Right lobe of liver (tissue), 6 donors: Measurements from ENCODE around the gene CHI3L2. TPM values are rescaled to one million over a fixed set of nuclear protein-coding genes. Genes with fewer than 3 reads are reported as not detected.

Experiments
- ATAC-seq, 4 donors: fragments of 200-7000 bp; cut with Tn5 transposase; one replicate each; pipeline ENCODE4 v1.9.1; 2020; ENCODE audit warnings: mild to moderate bottlenecking in 4 of 4, moderate library complexity in 4 of 4
- DNase-seq, 3 donors: peaks; one replicate each; pipeline ENCODE4 v3.0.0-alpha.2; 2020
- H3K27ac ChIP-seq, 3 donors: fragments of 200-600 bp; one replicate each; pipeline ENCODE4 v1.8.0; 2022
- H3K27me3 ChIP-seq, 2 donors: fragments of 200-600 bp; one replicate each; pipeline ENCODE4 v1.8.0; 2022
- H3K36me3 ChIP-seq, 4 donors: fragments of 200-600 bp; sonication (generic) in 1 of 4; one replicate each; pipeline versions ENCODE4 v1.5.1 to v1.8.0; 2017 to 2022; ENCODE audit warnings: control low read depth in 1 of 4
- H3K4me1 ChIP-seq, 4 donors: fragments of 200-600 bp; sonication (generic) in 1 of 4; one replicate each; pipeline versions ENCODE4 v1.5.1 to v1.8.0; 2017 to 2022; ENCODE audit warnings: control low read depth in 1 of 4
- H3K4me3 ChIP-seq, 3 donors: fragments of 200-600 bp; one replicate each; pipeline ENCODE4 v1.8.0; 2022
- H3K9me3 ChIP-seq, 4 donors: fragments of 200-600 bp; sonication (generic) in 1 of 4; one replicate each; pipeline versions ENCODE4 v1.5.1 to v1.8.0; 2017 to 2022; ENCODE audit warnings: control low read depth in 1 of 4
- CTCF ChIP-seq, 4 donors: fragments of 200-600 bp in 3 of 4; fragments of 450-650 bp in 1 of 4; IDR thresholded peaks; one replicate each; pipeline versions ENCODE4 v1.5.1 to v1.8.0; 2016 to 2022; ENCODE audit warnings: antibody characterized with exemption in 4 of 4, mild to moderate bottlenecking in 2 of 4
- POLR2A ChIP-seq: fragments of 450-650 bp; IDR thresholded peaks from one replicate; pipeline ENCODE4 v1.6.1; 2017; ENCODE audit warnings: antibody characterized with exemption, mild to moderate bottlenecking
- WGBS: methylation state at CpG from one replicate; pipeline ENCODE4 v1.1.6; 2018; ENCODE audit warnings: low coverage, low lambda C conversion rate; ENCODE audit not compliant: insufficient coverage; ENCODE audit errors: missing lambda C conversion rate; 5-methylcytosine and 5-hydroxymethylcytosine counted together
- intact Hi-C, 2 donors: fragments of 100-400 bp; cut with DNase I; formaldehyde crosslinking; loops; one replicate each; pipeline versions ENCODE4 v1.11.2 to v1.14.1; 2022
- total RNA-seq, 6 experiments: library from RNA; depleted of rRNA in 2 of 6; stranded (reverse); fragments of >200 nt in 2 of 6; fragmentation: NEBNext Ultra II Directional in 3 of 6; extraction: Animal tissue kit (Norgen Biotek cat#: 25700) in 3 of 6; gene quantifications; one replicate each; pipeline versions ENCODE4 v1.1.0 to v1.2.4, GENCODE V29; 2016 to 2023
- donor health status: DM: no; HTN: yes; CAD: no.
- donor health status: DM: no; HTN: no; CAD: no.
- donor health status: DM: no; HTN: no; CAD: no.
- donor health status: DM: no; HTN: yes; CAD: no.
- donor health status: DM: no; HTN: yes; CAD: no.

Gene CHI3L2
- total RNA-seq, 6 experiments from 2014 or later, result 0.15 to 0.58 (median 0.26) TPM; not detected in 1

- no peak for TF ChIP-seq CTCF (IDR thresholded peaks at IDR 0.05)
- TF ChIP-seq POLR2A, result no peak
- Histone ChIP-seq H3K9me3 (no peaks in the 10 kb centered on the region), H3K27me3 (no peaks in the 10 kb centered on the region), H3K4me1 (peaks cover 0 to 6% (median 3%) of the 10 kb centered on the region in 4 donors), H3K36me3 (no peaks in the 10 kb centered on the region), H3K27ac (no peak overlapping the region), H3K4me3 (no peak overlapping the region)
- no peak for ATAC-seq
- intact Hi-C loops, result no loop called here
- DNase-seq, result no peak
Measured at GRCh38 chr1:111225091-111225490, 2.4 kb upstream of the CHI3L2 start.

- no peak overlapping the region for H3K27ac ChIP-seq
- H3K4me3 ChIP-seq, result no peak overlapping the region
- 55% methylated on average over 6 of the region's 6 CpGs for WGBS
- TF ChIP-seq CTCF (IDR thresholded peaks at IDR 0.05) (no peak), POLR2A (no peak)
- H3K4me1 ChIP-seq, result peaks cover 0 to 6% (median 3%) of the 10 kb centered on the region in 4 donors
- H3K9me3 ChIP-seq, result no peaks in the 10 kb centered on the region
- intact Hi-C loops, result no loop called here
- no peaks in the 10 kb centered on the region for H3K27me3 ChIP-seq
- ATAC-seq (no peak), DNase-seq (no peak)
- H3K36me3 ChIP-seq, result no peaks in the 10 kb centered on the region
Measured at GRCh38 chr1:111225717-111226400, 1.7 kb upstream of the CHI3L2 start.

GRCh38 chr1:111227851-111228747 lies 586 bp downstream of the CHI3L2 start:
- H3K27ac ChIP-seq, result no peak overlapping the region
- no peaks in the 10 kb centered on the region for H3K36me3 ChIP-seq
- DNase-seq (no peak), ATAC-seq (peak in 2 of 4 donors; percentile 43 to 72)
- WGBS, result 52% methylated on average over 6 of the region's 6 CpGs
- no peaks in the 10 kb centered on the region for H3K27me3 ChIP-seq
- H3K4me3 ChIP-seq, result no peak overlapping the region
- no peak for TF ChIP-seq CTCF (IDR thresholded peaks at IDR 0.05)
- TF ChIP-seq POLR2A, result no peak
- H3K4me1 ChIP-seq, result no peaks in the 10 kb centered on the region
- no peaks in the 10 kb centered on the region for H3K9me3 ChIP-seq
- intact Hi-C loops, result no loop called here

- intact Hi-C loops, result no loop called here
- Histone ChIP-seq H3K27ac (no peak overlapping the region), H3K4me1 (no peaks in the 10 kb centered on the region), H3K9me3 (no peaks in the 10 kb centered on the region), H3K27me3 (no peaks in the 10 kb centered on the region), H3K36me3 (no peaks in the 10 kb centered on the region), H3K4me3 (no peak overlapping the region)
- DNase-seq (no peak), ATAC-seq (no peak)
- 69% methylated on average over 1 of the region's 2 CpGs for WGBS
- TF ChIP-seq CTCF (IDR thresholded peaks at IDR 0.05) (no peak), POLR2A (no peak)
Measured at GRCh38 chr1:111228748-111229126, 1.2 kb downstream of the CHI3L2 start.
